ENCODE results near the gene ZSCAN21. TPM values are rescaled to one million over a fixed set of nuclear protein-coding genes. Genes with fewer than 3 reads are reported as not detected.

The ZSCAN21 gene
- total and polyA plus RNA-seq, 12 donors: 10.0 to 22.7 (median 13.6) TPM

DNA sequence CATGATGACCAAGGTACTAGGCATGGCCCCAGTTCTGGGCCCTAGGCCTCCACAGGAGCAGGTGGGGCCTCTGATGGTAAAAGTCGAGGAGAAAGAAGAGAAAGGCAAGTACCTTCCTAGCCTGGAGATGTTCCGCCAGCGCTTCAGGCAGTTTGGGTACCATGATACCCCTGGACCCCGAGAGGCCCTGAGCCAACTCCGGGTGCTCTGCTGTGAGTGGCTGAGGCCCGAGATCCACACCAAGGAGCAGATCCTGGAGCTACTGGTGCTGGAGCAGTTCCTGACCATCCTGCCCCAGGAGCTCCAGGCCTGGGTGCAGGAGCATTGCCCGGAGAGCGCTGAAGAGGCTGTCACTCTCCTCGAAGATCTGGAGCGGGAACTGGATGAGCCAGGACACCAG is 7.4 kb downstream of the ZSCAN21 start:
- Histone ChIP-seq H3K27me3 (no peaks in the 10 kb centered on the region), H3K9me3 (replicated peaks in 1 of 3) (no peaks in the 10 kb centered on the region), H3K27ac (no peak overlapping the region), H3K36me3 (replicated peaks in 1 of 2) (peaks cover 0 to 39% of the 10 kb centered on the region in 2 donors), H3K4me3 (no peak overlapping the region), H3K4me1 (replicated peaks in 1 of 2) (no peaks in the 10 kb centered on the region)
- DNase-seq: no peak
- 89 to 93% (median 91%) methylated on average over 7 to 10 of the region's 10 CpGs for WGBS, 4 donors
- intact Hi-C loops (cut with DNase I): loop anchor here in 1 of 2 donors (10.0 kb wide), 1 partner anchor 62 kb away; no protein-coding TSS in a partner anchor
- TF ChIP-seq CTCF (IDR thresholded peaks at IDR 0.05) (no peak), POLR2A (IDR thresholded peaks at IDR 0.05) (no peak)

DNA sequence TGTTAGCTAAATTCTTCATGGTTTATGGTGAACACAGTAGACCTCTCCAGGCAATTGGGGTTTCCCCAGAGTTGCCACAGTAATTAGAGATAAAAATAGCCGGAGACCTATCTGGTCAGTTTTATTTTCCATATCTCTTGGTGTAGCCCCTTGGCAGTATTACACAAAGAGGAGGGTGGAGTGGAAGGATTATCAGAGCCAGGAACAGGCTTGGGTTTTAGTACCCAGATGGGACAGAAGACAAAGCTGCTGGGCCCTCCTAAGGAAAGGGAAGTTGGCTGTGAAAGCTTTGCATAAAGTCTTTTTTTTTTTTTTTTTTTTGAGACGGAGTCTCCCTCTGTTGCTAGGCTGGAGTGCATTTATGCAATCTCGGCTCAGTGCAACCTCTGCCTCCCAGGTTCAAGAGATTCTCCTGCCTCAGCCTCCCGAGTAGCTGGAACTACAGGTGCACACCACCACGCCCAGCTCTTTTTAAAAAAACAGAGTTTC is 9.7 kb downstream of the ZSCAN21 start:
- no peaks in the 10 kb centered on the region for H3K27me3 ChIP-seq
- no peaks in the 10 kb centered on the region for H3K4me1 ChIP-seq (replicated peaks in 1 of 2)
- 87 to 90% (median 88%) methylated on average over 5 of the region's 5 CpGs for WGBS, 4 donors
- peaks cover 0 to 57% of the 10 kb centered on the region in 2 donors for H3K36me3 ChIP-seq (replicated peaks in 1 of 2)
- TF ChIP-seq CTCF (IDR thresholded peaks at IDR 0.05) (no peak), POLR2A (IDR thresholded peaks at IDR 0.05) (no peak)
- no peaks in the 10 kb centered on the region for H3K9me3 ChIP-seq (replicated peaks in 1 of 3)
- DNase-seq: no peak
- intact Hi-C loops (cut with DNase I): loop anchor here in 1 of 2 donors (10.0 kb wide), 1 partner anchor 64 kb away; no protein-coding TSS in a partner anchor
- H3K27ac ChIP-seq: no peak overlapping the region
- no peak overlapping the region for H3K4me3 ChIP-seq

GRCh38 chr7:100061518-100062193 is 12.1 kb downstream of the ZSCAN21 start:
- TF ChIP-seq CTCF (IDR thresholded peaks at IDR 0.05) (no peak), POLR2A (IDR thresholded peaks at IDR 0.05) (no peak)
- no peaks in the 10 kb centered on the region for H3K27me3 ChIP-seq
- peaks cover 6 to 16% of the 10 kb centered on the region in 2 donors for H3K4me1 ChIP-seq (replicated peaks in 1 of 2)
- H3K4me3 ChIP-seq: no peak overlapping the region
- intact Hi-C loops (cut with DNase I): no loop called here
- no peak overlapping the region for H3K27ac ChIP-seq
- no peak for DNase-seq
- no peaks in the 10 kb centered on the region for H3K9me3 ChIP-seq (replicated peaks in 1 of 3)
- 94 to 98% (median 96%) methylated on average over 11 of the region's 11 CpGs for WGBS, 4 donors
- H3K36me3 ChIP-seq (replicated peaks in 1 of 2): peaks cover 0 to 62% of the 10 kb centered on the region in 2 donors

DNA sequence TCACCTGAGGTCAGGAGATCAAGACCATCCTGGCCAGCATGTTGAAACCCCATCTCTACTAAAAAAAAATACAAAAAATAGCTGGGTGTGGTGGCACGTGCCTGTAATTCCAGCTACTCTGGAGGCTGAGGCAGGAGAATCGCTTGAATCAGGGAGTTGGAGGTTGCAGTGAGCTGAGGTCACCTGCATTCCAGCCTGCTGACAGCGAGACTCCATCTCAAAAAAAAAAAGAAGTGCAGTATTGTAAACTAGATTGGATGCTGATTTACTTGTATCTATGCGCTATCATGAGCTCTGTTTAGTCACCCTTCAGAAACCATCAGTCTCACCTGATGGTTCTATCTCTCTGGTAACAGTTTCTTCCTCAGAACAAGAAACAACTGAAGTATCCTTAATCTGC is 13.8 kb downstream of the ZSCAN21 start:
- TF ChIP-seq POLR2A (IDR thresholded peaks at IDR 0.05) (no peak), CTCF (IDR thresholded peaks at IDR 0.05) (no peak)
- H3K36me3 ChIP-seq (replicated peaks in 1 of 2): peaks cover 0 to 50% of the 10 kb centered on the region in 2 donors
- intact Hi-C loops (cut with DNase I): no loop called here

More for the DNA sequence above, 13.8 kb downstream of the ZSCAN21 start:
- H3K9me3 ChIP-seq (replicated peaks in 1 of 3): no peaks in the 10 kb centered on the region
- H3K4me1 ChIP-seq (replicated peaks in 1 of 2): peaks cover 6 to 16% of the 10 kb centered on the region in 2 donors
- no peak overlapping the region for H3K4me3 ChIP-seq
- no peak for DNase-seq
- WGBS, 4 donors: 93 to 100% (median 95%) methylated on average over 4 of the region's 4 CpGs
- no peak overlapping the region for H3K27ac ChIP-seq
- no peaks in the 10 kb centered on the region for H3K27me3 ChIP-seq
